GM18907 (cell line): Measurements from ENCODE around the gene DUSP28.

Source experiments
- ATAC-seq: cut with Tn5 transposase; IDR thresholded peaks from one replicate; pipeline ENCODE4 v1.9.1; 2021; ENCODE audit warnings: mild to moderate bottlenecking, moderate library complexity; ENCODE audit not compliant: unreplicated experiment

Gene DUSP28

DNA sequence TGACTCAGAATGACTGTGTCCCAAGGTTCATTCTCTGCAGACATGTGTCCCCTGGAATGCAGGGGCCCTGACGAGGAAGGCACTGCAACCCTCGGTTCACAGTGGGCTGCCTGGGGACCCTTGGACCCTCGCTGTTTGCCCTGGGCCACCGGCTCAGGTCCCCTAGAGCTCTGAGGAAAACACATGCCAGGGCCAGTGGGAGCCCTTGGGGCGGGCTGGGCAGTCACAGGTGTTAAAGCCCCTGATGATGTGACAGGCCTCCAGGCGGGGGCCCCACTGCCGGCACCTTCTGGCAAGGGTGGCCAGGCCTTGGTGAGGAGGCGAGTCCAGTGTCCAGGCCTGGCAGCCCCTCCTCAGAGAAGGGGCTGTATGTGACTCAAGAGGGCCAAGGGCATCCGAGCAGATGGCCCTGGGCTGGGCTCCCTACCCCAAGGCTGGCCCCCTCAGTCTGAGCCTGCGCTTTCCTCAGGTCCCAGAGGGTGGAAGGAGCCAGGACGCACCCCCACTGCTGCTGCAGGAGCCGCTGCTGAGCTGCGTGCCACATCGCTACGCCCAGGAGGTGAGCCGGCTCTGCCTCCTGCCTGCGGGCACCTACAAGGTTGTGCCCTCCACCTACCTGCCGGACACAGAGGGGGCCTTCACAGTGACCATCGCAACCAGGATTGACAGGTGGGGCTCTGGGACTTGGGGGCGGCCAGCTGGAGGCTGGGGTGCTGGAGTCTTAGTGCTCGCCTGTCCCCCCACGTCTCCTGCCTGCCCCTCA is 37.4 kb downstream of the DUSP28 start:
- no peak for ATAC-seq

DNA sequence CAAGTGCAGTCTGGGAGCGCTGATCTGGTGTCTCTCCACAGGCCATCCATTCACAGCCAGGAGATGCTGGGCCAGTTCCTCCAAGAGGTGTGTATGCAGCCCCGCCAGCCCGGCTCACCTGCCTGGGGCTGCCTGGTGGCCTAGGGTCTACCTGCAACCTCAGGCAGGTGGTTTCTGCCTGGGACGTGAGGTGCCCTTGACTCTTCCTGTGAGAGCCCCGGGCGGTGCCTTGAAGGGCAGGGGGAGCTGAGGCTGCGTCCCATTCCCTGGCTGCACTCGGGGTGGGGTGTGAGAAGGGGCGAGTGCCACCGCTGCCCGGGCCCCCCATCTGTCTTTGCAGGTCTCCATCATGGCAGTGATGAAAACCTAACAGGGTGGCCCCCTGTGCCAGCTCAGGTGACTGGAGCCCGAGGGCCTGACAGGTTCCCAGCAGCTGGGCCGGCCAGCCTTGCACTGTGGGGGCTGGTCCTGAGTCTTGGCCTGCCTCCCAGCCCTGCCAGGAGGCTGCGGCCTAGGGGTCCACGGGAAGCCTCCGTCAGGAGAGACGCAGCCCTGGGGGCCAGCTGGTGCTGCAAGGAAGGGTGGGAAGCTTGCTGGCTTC is 38.3 kb downstream of the DUSP28 start:
- ATAC-seq, result no peak

DNA sequence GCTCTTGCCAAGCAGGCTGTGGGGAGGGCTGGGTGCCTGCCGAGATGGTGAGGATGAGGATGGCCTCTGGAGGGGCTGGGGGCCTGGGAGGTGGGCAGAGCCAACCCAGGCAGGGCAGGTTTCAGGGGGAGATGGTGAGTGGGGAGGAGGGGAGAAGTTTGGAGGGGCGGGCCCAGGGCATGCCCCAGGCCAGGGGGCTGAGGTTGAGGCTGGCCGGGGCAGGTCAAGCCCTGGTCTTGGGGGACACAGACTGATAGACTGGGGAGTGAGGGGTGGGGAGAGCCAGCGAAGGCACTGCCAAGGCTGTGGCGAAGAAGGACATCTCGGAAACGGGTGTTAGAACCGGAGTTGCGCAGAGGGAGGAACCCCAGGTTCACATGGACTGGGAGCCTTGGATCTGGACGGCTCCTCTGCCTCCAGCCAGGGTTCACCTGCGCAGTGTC is 39.0 kb downstream of the DUSP28 start:
- ATAC-seq, result no peak

DNA sequence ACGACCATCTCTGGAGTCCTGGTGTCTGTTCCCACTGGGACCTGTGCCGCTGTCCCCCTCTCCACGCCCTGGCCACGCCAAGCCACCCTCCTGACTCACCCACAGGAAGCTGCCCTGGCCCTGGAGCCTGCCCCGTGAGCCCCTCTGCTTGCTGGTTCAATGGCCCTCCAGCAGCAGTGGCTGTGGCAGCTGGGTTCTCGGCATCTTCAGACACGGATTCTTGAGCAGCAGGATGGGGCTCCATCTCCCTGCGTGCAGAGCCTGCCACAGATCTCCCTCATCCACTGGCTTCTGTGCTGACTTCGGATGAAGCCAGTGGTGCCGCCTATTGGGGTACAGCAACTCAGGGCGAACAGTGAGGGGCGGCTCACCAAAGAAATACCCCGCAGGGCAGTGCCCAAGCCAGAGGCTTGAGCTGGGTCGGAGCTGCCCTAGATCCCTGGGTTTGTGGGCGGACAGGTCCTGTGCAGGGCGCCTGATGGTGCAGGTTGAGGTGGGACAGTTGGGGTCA is 40.3 kb downstream of the DUSP28 start:
- no peak for ATAC-seq

DNA sequence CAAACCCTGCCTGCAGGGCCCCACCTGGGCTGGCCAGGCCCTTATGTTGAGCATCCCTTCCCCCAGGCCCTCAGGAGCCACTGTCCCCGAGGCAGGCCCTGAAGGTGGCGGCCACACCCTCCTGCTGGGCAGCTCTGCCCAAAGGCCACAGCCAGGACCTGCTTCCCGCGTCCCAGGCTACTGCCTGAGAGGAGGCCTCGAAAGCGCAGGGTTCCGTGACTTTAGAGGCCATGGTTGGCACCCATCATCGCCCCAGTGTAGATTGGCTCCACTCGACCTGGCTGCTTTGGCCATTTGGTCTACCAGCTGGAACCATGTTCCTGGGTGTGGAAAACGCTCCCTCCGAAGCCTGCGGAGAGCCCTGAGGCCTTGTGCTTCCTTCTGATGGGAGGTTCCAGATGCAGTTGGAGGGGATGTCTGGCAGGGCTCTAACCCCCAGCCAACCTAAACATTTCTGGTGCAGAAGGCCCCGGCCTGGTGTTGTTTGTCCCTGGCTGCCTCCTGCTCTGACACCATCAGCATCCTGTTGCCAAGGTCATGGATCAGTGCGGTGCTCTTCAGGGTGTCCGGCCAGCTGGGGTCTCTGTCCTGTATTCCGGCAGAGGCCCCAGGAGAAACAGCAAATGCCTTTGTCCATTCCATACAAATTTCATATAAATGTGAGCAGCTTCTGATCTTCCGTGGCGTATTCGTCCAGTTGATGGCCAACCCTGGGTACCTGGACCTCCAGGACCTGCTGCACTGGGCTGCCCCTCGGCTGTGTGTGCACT is 41.1 kb downstream of the DUSP28 start:
- no peak for ATAC-seq

DNA sequence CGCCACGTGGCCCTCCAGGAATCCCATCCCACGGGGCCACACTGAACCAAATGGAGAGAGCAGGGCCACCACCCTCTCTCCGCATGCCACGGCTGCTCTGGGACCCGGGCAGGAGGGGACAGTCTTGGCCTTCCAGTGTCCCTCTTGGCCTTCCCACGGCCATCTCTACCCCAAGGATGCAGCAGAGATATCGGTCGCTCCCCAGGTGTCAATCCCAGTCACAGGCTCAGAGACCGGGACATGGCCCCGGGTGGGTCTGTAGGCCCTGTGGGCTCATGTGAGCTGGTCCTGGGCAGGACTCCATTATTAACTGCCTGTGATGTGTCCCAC is 41.6 kb downstream of the DUSP28 start:
- no peak for ATAC-seq

DNA sequence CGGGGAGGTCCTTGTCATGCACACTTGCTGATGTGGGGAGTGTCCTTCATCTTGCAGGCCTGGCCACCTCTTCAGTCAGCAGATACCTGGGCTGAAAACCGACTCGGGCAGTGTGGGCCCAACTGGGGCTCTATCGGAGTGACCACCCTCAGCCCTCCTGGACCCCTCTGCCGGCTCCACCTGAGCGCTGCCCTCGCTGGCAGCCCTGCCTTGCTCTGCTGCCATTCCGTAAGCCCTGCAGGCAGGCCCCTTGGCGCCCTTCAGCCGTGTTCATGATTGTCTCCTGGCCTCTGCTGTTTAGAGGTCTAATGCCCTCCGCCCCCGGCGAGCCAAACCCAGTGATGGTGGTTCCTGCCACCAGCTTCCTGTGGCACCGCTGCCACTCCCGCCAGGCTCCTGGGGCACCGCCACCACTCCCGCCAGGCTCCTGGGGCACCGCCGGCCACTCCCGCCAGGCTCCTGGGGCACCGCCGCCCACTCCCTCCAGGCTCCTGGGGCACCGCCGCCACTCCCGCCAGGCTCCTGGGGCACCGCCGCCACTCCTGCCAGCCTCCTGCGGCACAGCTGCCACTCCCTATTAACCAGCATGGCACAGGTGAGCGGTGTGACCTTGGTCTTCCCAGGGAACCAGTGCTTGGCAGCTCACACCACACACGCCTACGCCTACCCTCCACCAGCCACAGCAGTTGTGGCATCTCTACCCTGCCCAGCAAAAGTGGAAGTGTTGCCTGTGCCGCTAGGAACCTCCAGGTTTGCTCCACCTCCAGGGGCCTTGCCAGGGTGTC is 42.3 kb downstream of the DUSP28 start:
- ATAC-seq, result no peak

DNA sequence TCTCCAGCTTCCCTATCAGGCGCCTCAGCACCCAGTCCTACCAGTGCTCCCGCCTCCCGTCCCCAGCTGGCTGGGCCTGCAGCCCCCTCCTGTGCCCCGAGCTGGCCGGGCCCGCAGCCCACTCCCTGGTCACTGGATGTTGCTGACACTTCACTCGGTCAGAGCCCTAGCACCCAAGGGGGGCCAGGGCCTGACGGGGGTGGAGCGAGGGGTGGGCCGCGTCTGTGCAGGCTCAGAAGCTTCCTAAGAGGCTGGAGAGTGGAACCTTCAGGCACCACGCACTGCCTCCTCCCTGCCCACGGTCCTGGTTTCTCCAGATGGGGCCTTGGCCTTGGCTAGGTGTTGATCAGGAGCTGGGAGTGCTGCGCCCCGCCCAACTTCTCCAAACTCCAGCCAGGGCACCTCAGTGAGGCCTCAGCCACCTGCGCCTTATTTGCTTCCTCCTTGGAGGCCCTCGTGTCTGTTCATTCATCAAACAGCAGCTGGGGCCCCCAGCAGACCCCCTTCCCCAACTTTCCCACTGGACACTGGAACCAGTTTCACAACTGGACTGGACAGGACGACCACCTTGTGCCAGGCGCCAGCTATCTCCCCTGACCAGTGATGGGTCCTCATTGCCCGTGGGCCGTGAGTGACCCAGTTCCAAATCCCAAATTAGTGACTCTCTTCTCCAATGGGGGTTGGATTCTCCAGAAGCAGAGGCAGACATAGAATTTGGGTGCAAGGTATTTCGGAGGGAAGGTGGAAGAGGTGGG is 43.1 kb downstream of the DUSP28 start:
- ATAC-seq, result no peak

DNA sequence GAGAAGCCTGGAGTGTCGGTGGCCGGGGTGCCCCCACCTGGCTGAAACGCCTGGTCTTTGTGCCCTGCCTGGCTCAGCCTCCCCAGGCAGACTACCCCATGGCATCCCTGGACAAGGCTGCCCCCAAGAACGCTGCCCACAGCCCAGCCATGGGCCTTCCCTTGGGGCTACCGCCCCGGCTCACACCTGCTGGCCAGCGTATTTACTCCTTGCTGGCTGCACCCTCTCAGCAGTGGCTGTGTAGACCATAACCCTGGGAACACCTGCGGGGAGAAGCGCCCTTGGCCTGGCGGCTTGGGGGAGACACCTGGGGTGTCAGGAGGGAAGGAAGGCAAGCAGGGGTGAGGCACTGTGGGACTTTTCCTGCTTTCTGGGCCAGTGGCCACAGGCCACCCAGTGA is 43.7 kb downstream of the DUSP28 start:
- ATAC-seq, result no peak

DNA sequence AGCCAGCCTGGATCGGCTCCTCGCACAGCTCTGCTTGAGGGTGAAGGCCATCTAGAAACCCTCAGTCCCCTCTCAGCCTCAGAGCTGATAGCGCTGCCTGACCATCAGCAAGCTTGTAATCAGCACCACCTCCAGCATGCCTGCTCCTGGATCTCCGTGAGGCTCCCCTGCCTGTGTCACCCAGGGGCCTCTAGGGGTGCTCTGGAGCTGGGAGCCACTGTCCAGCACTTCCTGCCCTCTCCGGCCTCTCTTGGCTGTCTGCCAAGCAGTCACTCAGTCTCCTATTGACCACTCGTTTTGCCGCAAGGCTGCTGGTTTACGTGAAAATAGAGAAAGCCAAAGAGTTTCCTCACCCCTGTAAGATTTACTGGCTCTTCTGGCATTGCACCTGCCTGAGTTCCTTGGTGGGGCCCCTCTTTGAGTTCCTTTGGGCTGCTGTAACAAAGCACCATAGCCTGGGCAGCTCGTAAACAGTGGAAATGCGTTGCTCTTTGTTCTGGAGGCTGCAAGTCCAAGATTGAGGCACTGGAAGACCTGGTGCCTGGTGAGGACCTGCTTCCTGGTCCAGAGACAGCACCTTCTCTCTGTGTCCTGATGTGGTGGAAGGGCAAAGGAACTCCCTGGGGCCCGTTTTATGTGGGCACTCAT is 44.3 kb downstream of the DUSP28 start:
- no peak for ATAC-seq

DNA sequence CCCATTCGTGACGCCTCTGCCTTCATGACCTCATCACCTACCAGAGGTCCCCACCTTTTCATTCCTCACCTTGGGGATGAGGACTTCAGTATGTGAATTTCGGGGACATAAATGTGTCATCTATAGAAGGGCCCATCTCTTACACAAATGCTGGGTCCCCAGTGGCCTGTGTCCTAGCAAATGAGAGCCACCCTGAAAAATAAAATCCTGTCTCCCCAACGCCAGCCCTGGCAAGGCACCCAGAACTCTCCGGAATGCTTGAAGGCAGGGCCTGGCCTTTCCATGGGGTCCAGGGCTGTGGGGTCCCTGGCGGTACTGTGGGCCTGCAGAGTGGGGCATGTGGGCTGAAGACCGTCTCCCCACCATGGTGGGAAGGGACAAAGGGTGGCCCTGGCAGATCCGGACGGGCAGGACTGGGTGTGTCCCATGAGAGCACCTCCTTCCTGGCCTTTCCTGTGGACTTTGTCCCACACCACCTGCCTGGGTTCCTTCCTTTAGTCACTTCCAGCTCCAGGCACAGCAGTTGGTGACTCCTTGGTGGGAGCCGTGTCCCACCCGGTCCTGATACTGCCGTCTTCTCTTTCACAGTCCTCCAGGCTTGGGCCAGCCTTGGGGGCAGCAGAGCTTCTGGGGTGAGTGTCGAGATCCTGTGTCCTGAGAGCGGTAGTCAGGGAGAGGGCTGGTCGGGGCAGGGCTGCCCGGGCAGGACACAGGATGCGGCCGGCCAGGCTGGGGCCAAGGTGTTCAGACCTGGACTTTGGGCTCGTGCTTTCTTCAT is 45.0 kb downstream of the DUSP28 start:
- no peak for ATAC-seq

DNA sequence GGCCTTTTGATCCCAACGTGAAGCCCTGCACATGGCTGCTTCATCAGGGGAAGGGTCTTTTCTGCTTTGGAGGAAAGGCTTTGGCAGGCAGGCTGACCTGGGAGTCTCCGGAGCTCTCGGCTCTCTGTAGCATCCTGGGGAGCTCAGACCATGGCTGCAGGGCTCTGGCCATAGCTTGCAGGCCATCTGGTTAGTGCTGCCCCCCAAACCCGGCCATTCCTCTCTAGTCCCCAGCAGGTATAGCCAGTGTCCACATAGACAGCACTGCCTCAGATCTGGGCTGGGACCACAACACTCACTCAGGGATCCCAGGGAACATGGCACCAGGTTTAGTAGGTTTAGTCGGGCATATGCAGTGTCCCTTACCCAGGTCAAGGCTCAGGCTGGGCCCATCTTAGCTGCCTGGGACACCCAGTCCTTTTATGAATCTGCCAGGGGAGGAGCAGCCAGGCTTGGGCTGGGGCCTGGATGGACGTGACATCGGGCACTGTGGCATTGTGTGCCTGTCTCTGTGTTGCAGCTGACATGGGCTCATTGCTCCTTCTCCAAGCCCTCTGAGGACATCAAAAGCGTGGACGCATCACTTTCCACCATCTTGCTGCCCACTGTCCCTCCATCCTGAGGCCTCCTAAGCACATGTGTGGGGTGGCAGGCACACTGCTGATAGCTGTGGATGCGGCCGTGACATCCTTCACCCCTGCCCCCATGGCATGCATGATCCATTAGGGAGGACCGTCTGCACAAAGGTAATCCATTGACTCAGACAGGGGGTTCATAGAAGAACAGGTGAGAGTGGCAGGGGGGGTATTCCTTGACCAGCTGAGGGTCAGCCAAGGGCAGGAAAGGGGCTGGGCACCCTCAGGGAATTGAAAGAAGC is 45.9 kb downstream of the DUSP28 start:
- ATAC-seq, result no peak

DNA sequence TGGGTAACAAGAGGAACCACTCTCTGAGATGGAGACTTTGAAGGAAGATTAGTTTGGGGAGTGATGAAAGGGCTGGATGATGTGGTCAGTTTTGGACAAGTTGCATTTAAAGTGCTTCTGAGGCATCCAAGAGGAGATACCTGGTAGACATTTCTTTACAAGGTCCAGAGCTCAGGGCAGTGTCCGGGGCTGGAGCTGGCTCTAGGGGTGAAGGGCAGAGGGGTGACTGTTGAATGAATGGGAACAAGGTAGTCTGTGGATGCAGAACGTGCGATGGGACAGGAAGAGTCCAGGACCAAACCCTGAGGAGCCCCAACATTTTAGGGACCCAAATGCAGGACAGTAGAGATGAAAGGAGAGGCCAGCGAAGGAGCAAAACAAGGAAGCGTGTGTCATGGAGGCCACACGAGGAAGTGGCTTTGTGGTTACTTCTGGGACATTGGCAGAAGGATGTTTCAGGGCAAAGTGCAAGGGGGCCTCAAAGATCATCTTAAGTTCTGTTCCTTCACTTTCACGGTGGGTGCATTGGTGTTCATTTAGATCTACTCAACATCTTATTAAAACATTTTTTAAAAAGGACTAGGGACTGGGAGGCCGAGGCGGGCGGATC is 51.5 kb downstream of the DUSP28 start:
- ATAC-seq, result no peak
